CD4-positive, alpha-beta T cell treated with Interleukin-4 for 1 hour (primary cell): ENCODE results near the gene PTPRB.

Source experiments
- DNase-seq, 2 donors: peaks; one replicate each; pipeline ENCODE4 v3.0.0-alpha.2; 2020 to 2022

PTPRB gene

GRCh38 chr12:70637303-70638085 is at the start of gene PTPRB:
PTPRB (minus strand) TSS chr12:70637429; CDS start chr12:70637395, 34 bp downstream.
- no peak for DNase-seq

GRCh38 chr12:70686907-70687306 is 49.7 kb upstream of the PTPRB start:
- DNase-seq: no peak

- no peak for DNase-seq
These were observed 49.1 kb upstream of the PTPRB start for GRCh38 chr12:70686299-70686698.

GRCh38 chr12:70683976-70684375 is 46.7 kb upstream of the PTPRB start:
- DNase-seq: no peak

GRCh38 chr12:70671698-70672097 is 34.5 kb upstream of the PTPRB start:
- DNase-seq: no peak

- DNase-seq: no peak
These were observed 33.7 kb upstream of the PTPRB start for GRCh38 chr12:70670948-70671347.

GRCh38 chr12:70667253-70667652 is 30.0 kb upstream of the PTPRB start:
- no peak for DNase-seq

- no peak for DNase-seq
These were observed 29.1 kb upstream of the PTPRB start for GRCh38 chr12:70666364-70666763.

GRCh38 chr12:70664465-70664881 is 27.2 kb upstream of the PTPRB start:
- no peak for DNase-seq

- DNase-seq: no peak
These were observed 26.6 kb upstream of the PTPRB start for GRCh38 chr12:70663838-70664237.

- peak in 1 of 2 donors; percentile 1 for DNase-seq
These were observed 24.4 kb upstream of the PTPRB start for GRCh38 chr12:70661466-70662161.

GRCh38 chr12:70660620-70661219 is 23.5 kb upstream of the PTPRB start:
- peak; percentile 13 to 16 for DNase-seq

GRCh38 chr12:70660002-70660604 is 22.9 kb upstream of the PTPRB start:
- no peak for DNase-seq

- no peak for DNase-seq
These were observed 21.9 kb upstream of the PTPRB start for GRCh38 chr12:70659077-70659606.

- DNase-seq: no peak
These were observed 20.5 kb upstream of the PTPRB start for GRCh38 chr12:70657616-70658286.

GRCh38 chr12:70652451-70652850 is 15.2 kb upstream of the PTPRB start:
- DNase-seq: no peak

- no peak for DNase-seq
These were observed 11.6 kb upstream of the PTPRB start for GRCh38 chr12:70648831-70649230.

GRCh38 chr12:70648191-70648590 is 11.0 kb upstream of the PTPRB start:
- no peak for DNase-seq

GRCh38 chr12:70646850-70647249 is 9.6 kb upstream of the PTPRB start:
- DNase-seq: no peak

- peak in 1 of 2 donors; percentile 10 for DNase-seq
These were observed 8.5 kb upstream of the PTPRB start for GRCh38 chr12:70645494-70646317.

- no peak for DNase-seq
These were observed 7.6 kb upstream of the PTPRB start for GRCh38 chr12:70644861-70645260.

- no peak for DNase-seq
These were observed 6.7 kb upstream of the PTPRB start for GRCh38 chr12:70643939-70644338.
